HepG2 (cell line): ENCODE data around the gene TLN1. TPM values are rescaled to one million over a fixed set of nuclear protein-coding genes. Genes with fewer than 3 reads are reported as not detected.

Source experiments
- AGO1 ChIP-seq: fragments of 200-400 bp; formaldehyde crosslinking; IDR thresholded peaks from 2 replicates; pipeline ENCODE4 v1.6.1; 2017; ENCODE audit warnings: mild to moderate bottlenecking, low read depth, low read length, moderate library complexity; ENCODE audit not compliant: poor library complexity, severe bottlenecking
- DMTF1 ChIP-seq: sonication (generic); formaldehyde crosslinking; IDR thresholded peaks from 2 replicates; pipeline ENCODE4 v1.4.0; 2020; ENCODE audit warnings: mild to moderate bottlenecking, missing genetic modification reagents
- ETV6 ChIP-seq: sonication (generic); formaldehyde crosslinking; conservative IDR thresholded peaks from 2 replicates; pipeline ENCODE4 v1.4.0; 2020; ENCODE audit warnings: missing genetic modification reagents
- FOSL1 ChIP-seq: sonication (generic); formaldehyde crosslinking; IDR thresholded peaks from 2 replicates; pipeline ENCODE4 v1.9.0; 2021; ENCODE audit warnings: missing genetic modification reagents, borderline replicate concordance
- ISL2 ChIP-seq: sonication (generic); formaldehyde crosslinking; IDR thresholded peaks from 2 replicates; pipeline ENCODE4 v1.5.0; 2020; ENCODE audit warnings: missing genetic modification reagents
- JUND ChIP-seq: sonication (generic); formaldehyde crosslinking; IDR thresholded peaks from 2 replicates; pipeline ENCODE4 v1.8.0; 2022; ENCODE audit warnings: mild to moderate bottlenecking, missing genetic modification reagents
- MAFF ChIP-seq: IDR thresholded peaks from 2 replicates; pipeline ENCODE4 v1.6.1; 2011; ENCODE audit warnings: low read depth, low read length, improper control_type of control experiment
- SMAD1 ChIP-seq: sonication (generic); formaldehyde crosslinking; IDR thresholded peaks from 2 replicates; pipeline ENCODE4 v1.4.0; 2020; ENCODE audit warnings: missing genetic modification reagents, low read depth, mild to moderate bottlenecking, borderline replicate concordance
- USF2 ChIP-seq, 2 experiments: sonication (generic) in 1 of 2; formaldehyde crosslinking in 1 of 2; IDR thresholded peaks; 2 replicates each; pipeline versions ENCODE4 v1.5.1 to v1.6.1; 2011 to 2020; ENCODE audit warnings: borderline replicate concordance in 1 of 2, low read depth in 1 of 2, low read length in 1 of 2, mild to moderate bottlenecking in 1 of 2, missing genetic modification reagents in 1 of 2, moderate library complexity in 1 of 2
- ZBTB7B ChIP-seq: sonication (generic); formaldehyde crosslinking; IDR thresholded peaks from 2 replicates; pipeline ENCODE4 v1.4.0; 2020; ENCODE audit warnings: missing genetic modification reagents
- ZNF101 ChIP-seq: sonication (generic); formaldehyde crosslinking; IDR thresholded peaks from 2 replicates; pipeline ENCODE4 v1.4.0; 2020; ENCODE audit warnings: mild to moderate bottlenecking, low read depth, missing genetic modification reagents, borderline replicate concordance
- ZNF143 ChIP-seq: sonication (generic); formaldehyde crosslinking; IDR thresholded peaks from 2 replicates; pipeline ENCODE4 v1.4.0; 2020; ENCODE audit warnings: missing genetic modification reagents
- ZNF224 ChIP-seq: sonication (generic); formaldehyde crosslinking; IDR thresholded peaks from 2 replicates; pipeline ENCODE4 v1.5.0; 2020; ENCODE audit warnings: mild to moderate bottlenecking, missing genetic modification reagents
- ZNF280B ChIP-seq: sonication (generic); formaldehyde crosslinking; IDR thresholded peaks from 2 replicates; pipeline ENCODE4 v1.5.0; 2020; ENCODE audit warnings: missing genetic modification reagents, mild to moderate bottlenecking, borderline replicate concordance
- ZNF350 ChIP-seq: sonication (generic); formaldehyde crosslinking; IDR thresholded peaks from 2 replicates; pipeline ENCODE4 v1.4.0; 2020; ENCODE audit warnings: mild to moderate bottlenecking, low read depth, missing genetic modification reagents, borderline replicate concordance
- ZNF512B ChIP-seq: sonication (generic); formaldehyde crosslinking; IDR thresholded peaks from 2 replicates; pipeline ENCODE4 v1.5.1; 2020; ENCODE audit warnings: missing genetic modification reagents, mild to moderate bottlenecking, borderline replicate concordance
- ZNF577 ChIP-seq: sonication (generic); formaldehyde crosslinking; IDR thresholded peaks from 2 replicates; pipeline ENCODE4 v1.4.0; 2020; ENCODE audit warnings: mild to moderate bottlenecking, low read depth, missing genetic modification reagents, borderline replicate concordance
- ZNF713 ChIP-seq: sonication (generic); formaldehyde crosslinking; IDR thresholded peaks from 2 replicates; pipeline ENCODE4 v1.4.0; 2020; ENCODE audit warnings: mild to moderate bottlenecking, missing genetic modification reagents
- ZNF720 ChIP-seq: sonication (generic); formaldehyde crosslinking; IDR thresholded peaks from 2 replicates; pipeline ENCODE4 v1.4.0; 2020; ENCODE audit warnings: missing genetic modification reagents
- polyA plus RNA-seq, 8 experiments: library from polyadenylated mRNA; depleted of rRNA in 3 of 8; stranded (reverse) in 7 of 8; unstranded in 1 of 8; fragments of >200 nt; fragmentation: Illumina TruSeq in 4 of 8; extraction: Trizol in 4 of 8; gene quantifications; 2 replicates each; pipeline versions ENCODE4 v1.2.1 to v1.2.3, GENCODE V29; 2011 to 2016; ENCODE audit warnings: low read depth in 4 of 8, missing spikeins in 1 of 8, mixed read lengths in 1 of 8; ENCODE audit not compliant: insufficient read depth in 1 of 8
- total RNA-seq, 5 experiments: library from RNA; depleted of rRNA; stranded (reverse); fragments of >200 nt; fragmentation: Illumina TruSeq; extraction: Trizol; gene quantifications; 2 replicates each; pipeline ENCODE4 v1.2.3, GENCODE V29; 2016; ENCODE audit warnings: low read depth in 1 of 5

The TLN1 gene
- total and polyA plus RNA-seq, 2 of the 13 experiments (the other 11 are each of a cell fraction or from before 2014, with no cell fraction given) = 35.2 to 51.8 TPM

- no peak for TF ChIP-seq ETV6 (CRISPR knock-in tag)
- TF ChIP-seq ZNF224 (CRISPR knock-in tag) = no peak
- no peak for TF ChIP-seq ZNF280B (CRISPR knock-in tag)
- no peak for TF ChIP-seq DMTF1
- 0 out of 2 replicates have a peak, but pooled peaks have one; percentile 30 for TF ChIP-seq ZBTB7B (CRISPR knock-in tag)
- TF ChIP-seq ISL2 = 0 out of 2 replicates have a peak, but pooled peaks have one; percentile 26
- TF ChIP-seq MAFF = no peak
- no peak for TF ChIP-seq ZNF143 (CRISPR knock-in tag)
- TF ChIP-seq ZNF101 (CRISPR knock-in tag) = no peak
- no peak for TF ChIP-seq ZNF512B
- TF ChIP-seq ZNF720 (CRISPR knock-in tag) = no peak
- TF ChIP-seq ZNF350 (CRISPR knock-in tag) = peak; percentile 34; the same call in 1 of the 2 replicates
- TF ChIP-seq ZNF577 = no peak
- no peak for TF ChIP-seq ZNF713
- TF ChIP-seq JUND = no peak
- no peak for TF ChIP-seq USF2 (IDR thresholded peaks at IDR 0.05; ENCODE audit: low read depth, low read length)
- TF ChIP-seq USF2 (CRISPR knock-in tag; IDR thresholded peaks at IDR 0.05; ENCODE audit: borderline replicate concordance) = no peak
- no peak for TF ChIP-seq FOSL1
- no peak for TF ChIP-seq AGO1
- TF ChIP-seq SMAD1 (CRISPR knock-in tag) = no peak
These were observed 62.5 kb downstream of the TLN1 start (continued) for GRCh38 chr9:35669331-35670145.
